ENCODE data around the gene CRACR2A. TPM values are rescaled to one million over a fixed set of nuclear protein-coding genes. Genes with fewer than 3 reads are reported as not detected.

The CRACR2A gene
- total and polyA plus RNA-seq, 2 of the 13 experiments (the other 11 are each of a cell fraction or from before 2014, with no cell fraction given), result 0.09 to 0.20 TPM

DNA sequence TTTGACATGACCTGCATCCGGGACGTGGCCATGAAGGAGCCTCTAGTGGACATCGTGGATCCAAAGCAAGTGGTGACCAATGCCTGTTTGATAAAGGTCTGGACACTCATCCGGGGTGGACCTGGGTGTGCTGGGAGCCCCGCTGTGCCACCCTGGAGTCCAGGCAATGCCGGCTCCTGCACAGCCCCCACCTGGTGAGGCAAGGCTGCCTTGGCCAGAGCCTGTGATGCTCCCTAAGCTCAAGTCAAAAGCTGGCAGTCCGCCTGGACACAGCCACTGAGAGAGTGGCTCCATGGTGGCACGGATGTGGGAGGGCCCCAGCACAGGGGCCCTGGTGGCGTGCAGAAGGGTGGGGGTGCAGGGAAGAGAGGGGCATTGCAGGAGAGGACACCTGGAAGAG lies 176.0 kb downstream of the CRACR2A start:
- Histone ChIP-seq H3K27ac (ENCODE audit: extremely low read length, insufficient read depth, low read length) (no peak overlapping the region), H2AFZ (ENCODE audit: low read length) (no peak overlapping the region), H3K27me3 (ENCODE audit: control insufficient read depth in 1 of 2, insufficient read depth in 2 of 2, low read length in 2 of 2) (peaks cover 0 to 11% of the 10 kb centered on the region in 2 experiments; a peak in 2 of 5 replicates), H3K9me3 (ENCODE audit: low read length) (no peaks in the 10 kb centered on the region), H3K36me3 (replicated peaks in 1 of 2; ENCODE audit: control insufficient read depth in 1 of 2, insufficient read depth in 2 of 2, low read length in 2 of 2) (no peaks in the 10 kb centered on the region), H3K4me2 (ENCODE audit: low read depth, low read length) (no peak overlapping the region), H4K20me1 (ENCODE audit: insufficient read depth, low read length) (no peaks in the 10 kb centered on the region), H3K79me2 (ENCODE audit: insufficient read depth, low read length) (no peaks in the 10 kb centered on the region), H3K9ac (ENCODE audit: insufficient read depth, low read depth, low read length) (no peak overlapping the region), H3K4me1 (ENCODE audit: insufficient read depth, low read length) (no peaks in the 10 kb centered on the region), H3K4me3 (replicated peaks in 1 of 3; ENCODE audit: insufficient read depth in 1 of 3, low read depth in 2 of 3, low read length in 3 of 3) (no peak overlapping the region)
- no peak for FAIRE-seq
- ChIA-PET POLR2A (no interaction called here), CTCF (ENCODE audit: low intra/inter-chr PET ratio, low total read pairs) (no interaction called here)
- DNase-seq (ENCODE audit: low spot score), result no peak
- ATAC-seq, result no peak
- in situ Hi-C loops (cut with HindIII; ENCODE audit: extremely low pct_ligation_motif_present, low pct_unique_long_range_greater_than_20kb) (no loop called here), intact Hi-C loops (cut with micrococcal nuclease; ENCODE audit: unreplicated experiment) (no loop called here)
- TF ChIP-seq ZNF468 (CRISPR knock-in tag; IDR thresholded peaks at IDR 0.05) (no peak), CENPX (CRISPR knock-in tag; IDR thresholded peaks at IDR 0.05) (no peak), ZNF121 (CRISPR knock-in tag; IDR thresholded peaks at IDR 0.05) (no peak), ZNF713 (CRISPR knock-in tag; IDR thresholded peaks at IDR 0.05) (no peak), RNF2 (conservative IDR thresholded peaks at IDR 0.05; ENCODE audit: low read depth) (no peak), ZNF749 (CRISPR knock-in tag; IDR thresholded peaks at IDR 0.05; ENCODE audit: borderline replicate concordance) (no peak), KLF6 (CRISPR knock-in tag; IDR thresholded peaks at IDR 0.05) (no peak), KLF16 (CRISPR knock-in tag; IDR thresholded peaks at IDR 0.05) (no peak), MBNL3 (CRISPR knock-in tag; conservative IDR thresholded peaks at IDR 0.05) (no peak), KAT2B (IDR thresholded peaks at IDR 0.05; ENCODE audit: borderline replicate concordance, low read depth, low read length) (no peak), SOX6 (IDR thresholded peaks at IDR 0.05) (no peak), SOX6 (CRISPR knock-in tag; IDR thresholded peaks at IDR 0.05) (no peak), BRD4 (CRISPR knock-in tag; IDR thresholded peaks at IDR 0.05) (no peak), JDP2 (CRISPR knock-in tag; IDR thresholded peaks at IDR 0.05; ENCODE audit: borderline replicate concordance) (no peak), TBP (CRISPR knock-in tag; IDR thresholded peaks at IDR 0.05) (no peak)
- TF ChIP-seq, protein P1, sequence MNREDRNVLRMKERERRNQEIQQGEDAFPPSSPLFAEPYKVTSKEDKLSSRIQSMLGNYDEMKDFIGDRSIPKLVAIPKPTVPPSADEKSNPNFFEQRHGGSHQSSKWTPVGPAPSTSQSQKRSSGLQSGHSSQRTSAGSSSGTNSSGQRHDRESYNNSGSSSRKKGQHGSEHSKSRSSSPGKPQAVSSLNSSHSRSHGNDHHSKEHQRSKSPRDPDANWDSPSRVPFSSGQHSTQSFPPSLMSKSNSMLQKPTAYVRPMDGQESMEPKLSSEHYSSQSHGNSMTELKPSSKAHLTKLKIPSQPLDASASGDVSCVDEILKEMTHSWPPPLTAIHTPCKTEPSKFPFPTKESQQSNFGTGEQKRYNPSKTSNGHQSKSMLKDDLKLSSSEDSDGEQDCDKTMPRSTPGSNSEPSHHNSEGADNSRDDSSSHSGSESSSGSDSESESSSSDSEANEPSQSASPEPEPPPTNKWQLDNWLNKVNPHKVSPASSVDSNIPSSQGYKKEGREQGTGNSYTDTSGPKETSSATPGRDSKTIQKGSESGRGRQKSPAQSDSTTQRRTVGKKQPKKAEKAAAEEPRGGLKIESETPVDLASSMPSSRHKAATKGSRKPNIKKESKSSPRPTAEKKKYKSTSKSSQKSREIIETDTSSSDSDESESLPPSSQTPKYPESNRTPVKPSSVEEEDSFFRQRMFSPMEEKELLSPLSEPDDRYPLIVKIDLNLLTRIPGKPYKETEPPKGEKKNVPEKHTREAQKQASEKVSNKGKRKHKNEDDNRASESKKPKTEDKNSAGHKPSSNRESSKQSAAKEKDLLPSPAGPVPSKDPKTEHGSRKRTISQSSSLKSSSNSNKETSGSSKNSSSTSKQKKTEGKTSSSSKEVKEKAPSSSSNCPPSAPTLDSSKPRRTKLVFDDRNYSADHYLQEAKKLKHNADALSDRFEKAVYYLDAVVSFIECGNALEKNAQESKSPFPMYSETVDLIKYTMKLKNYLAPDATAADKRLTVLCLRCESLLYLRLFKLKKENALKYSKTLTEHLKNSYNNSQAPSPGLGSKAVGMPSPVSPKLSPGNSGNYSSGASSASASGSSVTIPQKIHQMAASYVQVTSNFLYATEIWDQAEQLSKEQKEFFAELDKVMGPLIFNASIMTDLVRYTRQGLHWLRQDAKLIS (CRISPR knock-in tag; IDR thresholded peaks at IDR 0.05), result no peak
- TF ChIP-seq, protein P2, sequence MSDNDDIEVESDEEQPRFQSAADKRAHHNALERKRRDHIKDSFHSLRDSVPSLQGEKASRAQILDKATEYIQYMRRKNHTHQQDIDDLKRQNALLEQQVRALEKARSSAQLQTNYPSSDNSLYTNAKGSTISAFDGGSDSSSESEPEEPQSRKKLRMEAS (IDR thresholded peaks at IDR 0.05), result no peak
- TF ChIP-seq, protein P3, sequence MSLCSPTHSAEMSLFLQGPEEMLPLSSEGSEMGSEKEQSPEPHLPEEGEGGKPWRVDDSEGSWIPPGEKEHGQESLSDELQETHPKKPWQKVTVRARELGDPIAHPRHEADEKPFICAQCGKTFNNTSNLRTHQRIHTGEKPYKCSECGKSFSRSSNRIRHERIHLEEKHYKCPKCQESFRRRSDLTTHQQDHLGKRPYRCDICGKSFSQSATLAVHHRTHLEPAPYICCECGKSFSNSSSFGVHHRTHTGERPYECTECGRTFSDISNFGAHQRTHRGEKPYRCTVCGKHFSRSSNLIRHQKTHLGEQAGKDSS (CRISPR knock-in tag; IDR thresholded peaks at IDR 0.05; ENCODE audit: borderline replicate concordance, low read depth), result no peak
- 18% methylated on average over 6 of the region's 9 CpGs for WGBS (ENCODE audit: low lambda C conversion rate)
- no TSS peak for BruUV-seq (replicated peaks)

All from HepG2 (cell line).